ENCODE data around the gene RHBDL1. TPM values are rescaled to one million over a fixed set of nuclear protein-coding genes. Genes with fewer than 3 reads are reported as not detected.

The RHBDL1 gene
- total RNA-seq, 4 donors from 2014 or later: 0.38 to 1.1 (median 0.57) TPM; not detected in 1

- Histone ChIP-seq H3K9me3 (no peaks in the 10 kb centered on the region), H3K27ac (peak overlapping the region; percentile 85 to 99 (median 96)), H3K4me3 (peak overlapping the region; percentile 72 to 93 (median 82)), H3K4me1 (peaks cover 18 to 46% (median 25%) of the 10 kb centered on the region in 3 donors), H3K36me3 (peaks cover 0 to 27% (median 9%) of the 10 kb centered on the region in 3 donors), H3K27me3 (no peaks in the 10 kb centered on the region)
- TF ChIP-seq, protein P1, sequence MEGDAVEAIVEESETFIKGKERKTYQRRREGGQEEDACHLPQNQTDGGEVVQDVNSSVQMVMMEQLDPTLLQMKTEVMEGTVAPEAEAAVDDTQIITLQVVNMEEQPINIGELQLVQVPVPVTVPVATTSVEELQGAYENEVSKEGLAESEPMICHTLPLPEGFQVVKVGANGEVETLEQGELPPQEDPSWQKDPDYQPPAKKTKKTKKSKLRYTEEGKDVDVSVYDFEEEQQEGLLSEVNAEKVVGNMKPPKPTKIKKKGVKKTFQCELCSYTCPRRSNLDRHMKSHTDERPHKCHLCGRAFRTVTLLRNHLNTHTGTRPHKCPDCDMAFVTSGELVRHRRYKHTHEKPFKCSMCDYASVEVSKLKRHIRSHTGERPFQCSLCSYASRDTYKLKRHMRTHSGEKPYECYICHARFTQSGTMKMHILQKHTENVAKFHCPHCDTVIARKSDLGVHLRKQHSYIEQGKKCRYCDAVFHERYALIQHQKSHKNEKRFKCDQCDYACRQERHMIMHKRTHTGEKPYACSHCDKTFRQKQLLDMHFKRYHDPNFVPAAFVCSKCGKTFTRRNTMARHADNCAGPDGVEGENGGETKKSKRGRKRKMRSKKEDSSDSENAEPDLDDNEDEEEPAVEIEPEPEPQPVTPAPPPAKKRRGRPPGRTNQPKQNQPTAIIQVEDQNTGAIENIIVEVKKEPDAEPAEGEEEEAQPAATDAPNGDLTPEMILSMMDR (IDR thresholded peaks at IDR 0.05): no peak
- 5 to 86% methylated on average over 3 to 9 of the region's 53 CpGs for WGBS, 2 donors
- intact Hi-C loops (cut with DNase I): no loop called here
- no peak for DNase-seq
Observed at GRCh38 chr16:637081-638018, 38.1 kb upstream of the RHBDL1 start.

DNA sequence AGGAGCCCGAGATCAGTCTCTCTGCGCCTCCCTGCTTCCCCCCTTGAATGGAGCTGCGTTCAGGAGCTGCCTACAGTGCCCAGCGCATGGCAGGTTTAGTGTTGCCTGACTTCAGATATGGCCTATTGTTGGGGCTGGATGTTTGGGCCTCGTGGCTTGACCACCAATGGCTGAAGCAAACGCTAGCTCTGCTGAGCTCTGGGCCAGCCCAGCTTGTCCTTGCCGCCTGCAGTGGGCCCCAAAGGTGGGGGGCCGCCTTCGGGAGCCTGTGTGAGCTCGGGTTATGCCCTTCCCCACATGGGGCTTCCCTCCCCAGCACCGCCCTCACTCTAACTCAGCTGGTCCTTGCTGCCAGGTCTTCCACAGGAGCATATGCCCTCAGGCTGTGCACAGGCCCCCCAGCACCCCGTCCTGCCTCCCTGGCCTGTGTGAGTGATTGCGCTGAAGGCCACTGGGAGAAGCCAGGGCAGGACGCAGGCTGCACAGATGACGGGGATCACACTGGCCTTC is 37.4 kb upstream of the RHBDL1 start:
- H3K4me1 ChIP-seq: peaks cover 25 to 53% (median 32%) of the 10 kb centered on the region in 3 donors
- no peaks in the 10 kb centered on the region for H3K27me3 ChIP-seq
- H3K9me3 ChIP-seq: no peaks in the 10 kb centered on the region
- peaks cover 0 to 20% (median 9%) of the 10 kb centered on the region in 3 donors for H3K36me3 ChIP-seq
- intact Hi-C loops (cut with DNase I): no loop called here
- peak overlapping the region in 3 of 4 donors; percentile 68 to 99 (median 95) for H3K27ac ChIP-seq
- 80 to 100% methylated on average over 1 to 5 of the region's 15 CpGs for WGBS, 2 donors
- H3K4me3 ChIP-seq: no peak overlapping the region
- no peak for DNase-seq
- TF ChIP-seq POLR2A (IDR thresholded peaks at IDR 0.05): no peak
- TF ChIP-seq, protein P1 (IDR thresholded peaks at IDR 0.05): no peak

GRCh38 chr16:638836-639235 is 36.6 kb upstream of the RHBDL1 start:
- 70 to 93% methylated on average over 2 to 5 of the region's 9 CpGs for WGBS, 2 donors
- H3K4me3 ChIP-seq: no peak overlapping the region
- no peak for DNase-seq
- H3K27ac ChIP-seq: no peak overlapping the region
- H3K9me3 ChIP-seq: no peaks in the 10 kb centered on the region
- TF ChIP-seq, protein P1 (IDR thresholded peaks at IDR 0.05): no peak
- TF ChIP-seq POLR2A (IDR thresholded peaks at IDR 0.05): no peak
- H3K36me3 ChIP-seq: peaks cover 0 to 12% (median 5%) of the 10 kb centered on the region in 3 donors
- intact Hi-C loops (cut with DNase I): no loop called here
- no peaks in the 10 kb centered on the region for H3K27me3 ChIP-seq
- peaks cover 28 to 61% (median 35%) of the 10 kb centered on the region in 3 donors for H3K4me1 ChIP-seq

GRCh38 chr16:640614-641013 is 34.9 kb upstream of the RHBDL1 start:
- no peak for DNase-seq
- intact Hi-C loops (cut with DNase I): no loop called here
- Histone ChIP-seq H3K36me3 (no peaks in the 10 kb centered on the region), H3K9me3 (no peaks in the 10 kb centered on the region), H3K27ac (peak overlapping the region in 1 of 4 donors; percentile 76), H3K4me3 (peak overlapping the region in 1 of 4 donors; percentile 68), H3K4me1 (peaks cover 17 to 64% (median 27%) of the 10 kb centered on the region in 3 donors), H3K27me3 (no peaks in the 10 kb centered on the region)
- WGBS, 2 donors: no CpG with 5 or more reads among the region's 5 CpGs
- no peak for TF ChIP-seq POLR2A (IDR thresholded peaks at IDR 0.05)
- TF ChIP-seq, protein P1 (IDR thresholded peaks at IDR 0.05): no peak

All from esophagus squamous epithelium (tissue), 5 donors.